Measurements from ENCODE around the gene OR2T34. TPM values are rescaled to one million over a fixed set of nuclear protein-coding genes. Genes with fewer than 3 reads are reported as not detected.
"Not testable (repeated sequence)": the region's sequence is repeated elsewhere in the genome, so short reads cannot be mapped to it uniquely, and the experiment has no call there.

OR2T34 gene
- total RNA-seq, 2 donors from 2014 or later = not detected

- intact Hi-C loops (cut with DNase I) = no loop called here
- H3K27me3 ChIP-seq = no peaks in the 10 kb centered on the region
- H3K4me1 ChIP-seq = no peaks in the 10 kb centered on the region
- no peaks in the 10 kb centered on the region for H3K36me3 ChIP-seq
- DNase-seq = no peak
- H3K9ac ChIP-seq (ENCODE audit: low read depth in 2 of 2, low read length in 2 of 2) = no peak overlapping the region
- H3K9me3 ChIP-seq = no peaks in the 10 kb centered on the region
- H3K4me3 ChIP-seq = no peak overlapping the region
- TF ChIP-seq, protein P1, sequence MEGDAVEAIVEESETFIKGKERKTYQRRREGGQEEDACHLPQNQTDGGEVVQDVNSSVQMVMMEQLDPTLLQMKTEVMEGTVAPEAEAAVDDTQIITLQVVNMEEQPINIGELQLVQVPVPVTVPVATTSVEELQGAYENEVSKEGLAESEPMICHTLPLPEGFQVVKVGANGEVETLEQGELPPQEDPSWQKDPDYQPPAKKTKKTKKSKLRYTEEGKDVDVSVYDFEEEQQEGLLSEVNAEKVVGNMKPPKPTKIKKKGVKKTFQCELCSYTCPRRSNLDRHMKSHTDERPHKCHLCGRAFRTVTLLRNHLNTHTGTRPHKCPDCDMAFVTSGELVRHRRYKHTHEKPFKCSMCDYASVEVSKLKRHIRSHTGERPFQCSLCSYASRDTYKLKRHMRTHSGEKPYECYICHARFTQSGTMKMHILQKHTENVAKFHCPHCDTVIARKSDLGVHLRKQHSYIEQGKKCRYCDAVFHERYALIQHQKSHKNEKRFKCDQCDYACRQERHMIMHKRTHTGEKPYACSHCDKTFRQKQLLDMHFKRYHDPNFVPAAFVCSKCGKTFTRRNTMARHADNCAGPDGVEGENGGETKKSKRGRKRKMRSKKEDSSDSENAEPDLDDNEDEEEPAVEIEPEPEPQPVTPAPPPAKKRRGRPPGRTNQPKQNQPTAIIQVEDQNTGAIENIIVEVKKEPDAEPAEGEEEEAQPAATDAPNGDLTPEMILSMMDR (IDR thresholded peaks at IDR 0.05) = no peak
- no peak overlapping the region for H3K27ac ChIP-seq
These were observed 1.9 kb upstream of the OR2T34 start for GRCh38 chr1:248576260-248576980.

DNA sequence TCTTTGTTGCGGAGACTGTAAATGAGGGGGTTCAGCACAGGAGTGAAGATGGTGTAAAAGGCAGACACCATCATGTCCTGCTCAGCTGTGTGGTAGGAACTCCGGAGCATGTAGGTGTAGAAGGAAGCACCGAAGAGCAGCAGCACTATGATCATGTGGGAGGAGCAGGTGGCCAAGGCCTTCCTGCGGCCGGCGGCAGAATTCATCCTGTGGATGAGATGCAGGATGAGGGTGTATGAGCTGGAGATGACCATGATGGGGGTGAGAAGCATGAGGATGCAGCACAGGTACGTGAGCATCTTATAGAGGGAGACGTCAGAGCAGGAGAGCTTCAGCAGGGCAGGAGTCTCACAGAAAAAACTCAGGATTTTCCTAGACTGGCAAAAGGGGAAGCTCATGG is 701 bp downstream of the OR2T34 start:
- H3K27me3 ChIP-seq; H3K36me3 ChIP-seq; DNase-seq; H3K9ac ChIP-seq (ENCODE audit: low read depth in 2 of 2, low read length in 2 of 2); H3K9me3 ChIP-seq; H3K4me3 ChIP-seq; H3K4me1 ChIP-seq; H3K27ac ChIP-seq; intact Hi-C loops (cut with DNase I): not testable (repeated sequence)

DNA sequence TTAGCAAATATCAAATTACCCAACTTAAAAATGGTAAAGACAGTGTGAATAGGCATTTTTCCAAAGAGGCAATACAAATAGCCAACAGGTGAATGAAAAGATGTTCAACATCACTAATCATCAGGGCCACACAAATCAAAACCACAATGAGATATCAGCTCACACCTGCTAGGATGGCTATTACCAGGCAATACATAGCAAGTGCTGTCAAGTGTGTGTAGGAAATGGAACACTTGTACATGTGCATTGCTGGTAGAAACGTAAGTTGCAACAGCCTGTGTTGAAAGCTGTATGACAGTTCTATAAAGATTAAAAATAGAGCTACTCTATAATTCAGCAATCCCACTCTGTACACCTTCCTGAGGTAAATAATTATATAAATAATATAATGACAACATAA is 2.5 kb downstream of the OR2T34 start:
- not testable (repeated sequence) for DNase-seq

GRCh38 chr1:248570811-248571210 is 3.7 kb downstream of the OR2T34 start:
- H3K36me3 ChIP-seq; H3K9ac ChIP-seq (ENCODE audit: low read depth in 2 of 2, low read length in 2 of 2); H3K4me1 ChIP-seq; H3K27ac ChIP-seq; DNase-seq; H3K4me3 ChIP-seq; intact Hi-C loops (cut with DNase I); H3K9me3 ChIP-seq; H3K27me3 ChIP-seq: not testable (repeated sequence)

More for the DNA sequence above, 2.5 kb downstream of the OR2T34 start:
- H3K36me3 ChIP-seq; H3K9me3 ChIP-seq; intact Hi-C loops (cut with DNase I); H3K4me1 ChIP-seq; H3K9ac ChIP-seq (ENCODE audit: low read depth in 2 of 2, low read length in 2 of 2); H3K27me3 ChIP-seq; H3K27ac ChIP-seq; H3K4me3 ChIP-seq: not testable (repeated sequence)

GRCh38 chr1:248569049-248569448 is 5.5 kb downstream of the OR2T34 start:
- DNase-seq; H3K4me3 ChIP-seq; H3K9ac ChIP-seq (ENCODE audit: low read depth in 2 of 2, low read length in 2 of 2); H3K27me3 ChIP-seq; H3K27ac ChIP-seq; intact Hi-C loops (cut with DNase I); H3K36me3 ChIP-seq; H3K9me3 ChIP-seq; H3K4me1 ChIP-seq: not testable (repeated sequence)

- H3K9ac ChIP-seq (ENCODE audit: low read depth in 2 of 2, low read length in 2 of 2); H3K9me3 ChIP-seq; H3K27me3 ChIP-seq; H3K27ac ChIP-seq; H3K4me3 ChIP-seq; H3K4me1 ChIP-seq; DNase-seq; intact Hi-C loops (cut with DNase I); H3K36me3 ChIP-seq: not testable (repeated sequence)
These were observed 8.8 kb downstream of the OR2T34 start for GRCh38 chr1:248565530-248566373.

GRCh38 chr1:248562672-248563071 is 11.9 kb downstream of the OR2T34 start, which contains the start of gene OR2T29:
TSS of gene OR2T29 (minus strand) at chr1:248562772. CDS start at chr1:248559491, 3,281 bp downstream.
- intact Hi-C loops (cut with DNase I); H3K4me3 ChIP-seq; H3K9ac ChIP-seq (ENCODE audit: low read depth in 2 of 2, low read length in 2 of 2); H3K27ac ChIP-seq; H3K36me3 ChIP-seq; H3K4me1 ChIP-seq; H3K27me3 ChIP-seq; DNase-seq; H3K9me3 ChIP-seq: not testable (repeated sequence)

GRCh38 chr1:248551027-248551426 is 23.5 kb downstream of the OR2T34 start:
- DNase-seq; H3K9me3 ChIP-seq; H3K4me1 ChIP-seq; H3K27me3 ChIP-seq; H3K36me3 ChIP-seq; H3K9ac ChIP-seq (ENCODE audit: low read depth in 2 of 2, low read length in 2 of 2); H3K4me3 ChIP-seq; H3K27ac ChIP-seq; intact Hi-C loops (cut with DNase I): not testable (repeated sequence)

DNA sequence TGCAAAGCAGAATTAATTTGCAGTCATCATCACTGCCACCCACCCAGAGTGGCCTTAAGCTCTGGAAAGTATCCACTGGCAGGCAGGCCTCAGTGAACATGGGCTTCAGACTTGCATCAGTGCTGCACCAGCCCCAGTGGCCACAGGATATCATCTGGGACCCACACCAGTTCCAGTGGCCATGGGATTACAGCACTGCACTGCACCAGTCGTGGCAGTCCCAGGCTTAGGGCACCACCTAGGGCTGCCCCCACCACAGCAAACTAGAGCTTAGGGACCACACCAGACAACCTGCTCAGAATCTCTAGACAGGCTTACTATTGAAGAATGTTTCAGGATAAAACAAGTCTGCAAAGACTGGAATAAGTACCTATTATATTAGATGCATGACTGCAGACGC is 27.2 kb downstream of the OR2T34 start:
- H3K27me3 ChIP-seq; DNase-seq; H3K27ac ChIP-seq; H3K4me3 ChIP-seq; H3K9ac ChIP-seq (ENCODE audit: low read depth in 2 of 2, low read length in 2 of 2); H3K9me3 ChIP-seq; H3K36me3 ChIP-seq; H3K4me1 ChIP-seq; intact Hi-C loops (cut with DNase I): not testable (repeated sequence)

DNA sequence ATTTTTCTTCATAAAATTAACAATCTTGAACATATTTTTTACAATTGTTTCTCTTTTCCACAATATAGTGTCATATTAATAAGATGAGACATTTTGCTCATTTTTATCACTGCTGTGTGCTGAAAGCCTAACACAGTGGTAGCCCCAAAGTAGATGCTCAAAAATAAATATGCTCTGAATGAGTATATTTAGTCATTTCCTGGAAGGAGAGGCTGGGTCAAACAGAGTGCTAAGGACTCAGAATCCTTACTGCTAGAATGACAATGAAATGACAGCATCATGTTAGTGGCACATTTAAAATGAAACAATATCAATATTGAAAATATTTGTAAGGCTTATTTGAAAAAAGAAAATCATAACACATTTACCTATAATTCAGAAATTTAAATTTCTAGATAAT is 37.1 kb downstream of the OR2T34 start:
- H3K9me3 ChIP-seq; H3K36me3 ChIP-seq; H3K27me3 ChIP-seq; intact Hi-C loops (cut with DNase I); H3K27ac ChIP-seq; H3K4me3 ChIP-seq; DNase-seq; H3K4me1 ChIP-seq; H3K9ac ChIP-seq (ENCODE audit: low read depth in 2 of 2, low read length in 2 of 2): not testable (repeated sequence)
